Keratinocyte (primary cell): ENCODE results near the gene CNN2. TPM values are rescaled to one million over a fixed set of nuclear protein-coding genes. Genes with fewer than 3 reads are reported as not detected.

Experiments
- DNase-seq: peaks from one replicate; pipeline ENCODE4 v3.0.0-alpha.2; 2011; ENCODE audit warnings: low read depth, missing footprints, low spot score
- FAIRE-seq: peaks from 2 replicates; lab custom pipeline; 2011; peaks lifted over from hg19 to GRCh38; lab: Jason Lieb, UNC
- H2AFZ ChIP-seq: 2 replicates; pipeline ENCODE4 v1.6.0; 2012; ENCODE audit warnings: low read length, control low read depth, inconsistent platforms; ENCODE audit not compliant: control insufficient read depth
- H3K27ac ChIP-seq: 2 replicates; pipeline ENCODE4 v1.5.1; 2011; ENCODE audit warnings: low read length; ENCODE audit not compliant: control insufficient read depth, insufficient read depth
- H3K27me3 ChIP-seq: 3 replicates; pipeline ENCODE4 v1.6.0; 2011; ENCODE audit warnings: low read length; ENCODE audit not compliant: control insufficient read depth, insufficient read depth; ENCODE audit errors: extremely low read depth
- H3K36me3 ChIP-seq, 2 experiments: 2 replicates in 1 of 2; 3 replicates in 1 of 2; pipeline ENCODE4 v1.5.1; 2011; ENCODE audit warnings: low read length in 2 of 2, mild to moderate bottlenecking in 1 of 2; ENCODE audit not compliant: control insufficient read depth in 2 of 2, insufficient read depth in 2 of 2; ENCODE audit errors: extremely low read depth in 1 of 2
- H3K4me1 ChIP-seq: 3 replicates; pipeline ENCODE4 v1.5.1; 2011; ENCODE audit warnings: low read length; ENCODE audit not compliant: control insufficient read depth, insufficient read depth; ENCODE audit errors: extremely low read depth
- H3K4me2 ChIP-seq: 3 replicates; pipeline ENCODE4 v1.6.0; 2011; ENCODE audit warnings: low read depth, low read length; ENCODE audit not compliant: control insufficient read depth, insufficient read depth; ENCODE audit errors: extremely low read depth
- H3K4me3 ChIP-seq, 3 experiments: fragments of 200-600 bp in 1 of 3; sonication (generic) in 1 of 3; 2 replicates in 2 of 3; 3 replicates in 1 of 3; pipeline ENCODE4 v1.5.1; 2011 to 2016; ENCODE audit warnings: low read length in 3 of 3, mild to moderate bottlenecking in 3 of 3, control low read depth in 2 of 3, inconsistent platforms in 1 of 3, low read depth in 1 of 3, mixed read lengths in 1 of 3, mixed run types in 1 of 3, moderate library complexity in 1 of 3; ENCODE audit not compliant: control insufficient read depth in 2 of 3, insufficient read depth in 2 of 3; ENCODE audit errors: extremely low read depth in 1 of 3
- H3K79me2 ChIP-seq: 2 replicates; pipeline ENCODE4 v1.6.0; 2012; ENCODE audit warnings: low read length; ENCODE audit not compliant: control insufficient read depth, insufficient read depth
- H3K9ac ChIP-seq: 3 replicates; pipeline ENCODE4 v1.6.0; 2011; ENCODE audit warnings: low read length; ENCODE audit not compliant: control insufficient read depth, insufficient read depth; ENCODE audit errors: extremely low read depth
- H3K9me1 ChIP-seq: 3 replicates; pipeline ENCODE4 v1.6.0; 2011; ENCODE audit warnings: low read length; ENCODE audit not compliant: control insufficient read depth, insufficient read depth; ENCODE audit errors: extremely low read depth
- H3K9me3 ChIP-seq: 2 replicates; pipeline ENCODE4 v1.5.1; 2012; ENCODE audit warnings: low read depth, low read length; ENCODE audit not compliant: control insufficient read depth
- H4K20me1 ChIP-seq: 3 replicates; pipeline ENCODE4 v1.6.0; 2011; ENCODE audit warnings: low read length; ENCODE audit not compliant: control insufficient read depth, insufficient read depth; ENCODE audit errors: extremely low read depth
- CTCF ChIP-seq, 3 experiments: IDR thresholded peaks in 1 of 3; conservative IDR thresholded peaks in 1 of 3; optimal IDR thresholded peaks in 1 of 3; 2 replicates in 2 of 3; 3 replicates in 1 of 3; pipeline versions ENCODE3 to v1.5.1; 2011; ENCODE audit warnings: low read length in 3 of 3, mild to moderate bottlenecking in 3 of 3, moderate library complexity in 2 of 3, control low read depth in 1 of 3, inconsistent platforms in 1 of 3; ENCODE audit not compliant: insufficient read depth in 2 of 3; ENCODE audit errors: extremely low read depth in 1 of 3
- EZH2 ChIP-seq: IDR thresholded peaks from one replicate; pipeline ENCODE4 v1.6.1; 2012; ENCODE audit warnings: inconsistent platforms, mild to moderate bottlenecking, low read length, moderate library complexity
- dilution Hi-C: fragments of 300-500 bp; cut with MboI; formaldehyde crosslinking; loops from one replicate; pipeline ENCODE4 v1.7.0; 2020; ENCODE audit warnings: low sequenced_read_pairs; ENCODE audit not compliant: extremely low pct_ligation_motif_present
- polyA plus RNA-seq, 5 experiments: library from polyadenylated mRNA; depleted of rRNA in 3 of 5; stranded (reverse) in 3 of 5; stranded (forward) in 1 of 5; unstranded in 1 of 5; fragments of >200 nt; gene quantifications; 1 replicate in 1 of 5; 2 replicates in 3 of 5; 3 replicates in 1 of 5; pipeline versions ENCODE4 v1.2.1 to v1.2.3, GENCODE V29; 2011 to 2012; ENCODE audit warnings: missing spikeins in 2 of 5, low read depth in 1 of 5, low replicate concordance in 1 of 5

CNN2 gene
- polyA plus RNA-seq, 1 donor (not counting 4 experiments of a cell fraction or from before 2014, with no cell fraction given): 136 TPM

GRCh38 chr19:1076951-1077350 is 50.5 kb downstream of the CNN2 start:
- Histone ChIP-seq H3K9me3 (no peaks in the 10 kb centered on the region), H3K4me2 (peak overlapping the region; percentile 49), H3K9ac (peak overlapping the region; percentile 41), H3K27ac (no peak overlapping the region), H3K4me1 (peaks cover 13% of the 10 kb centered on the region), H4K20me1 (no peaks in the 10 kb centered on the region), H3K79me2 (no peaks in the 10 kb centered on the region), H3K4me3 (peak overlapping the region; percentile 4 to 61 (median 22)), H3K36me3 (no peaks in the 10 kb centered on the region), H2AFZ (no peak overlapping the region), H3K9me1 (no peaks in the 10 kb centered on the region), H3K27me3 (peaks cover 3% of the 10 kb centered on the region)
- TF ChIP-seq EZH2 (no peak), CTCF (optimal IDR thresholded peaks at IDR 0.05 in 1 of 3, IDR thresholded peaks at IDR 0.05 in 1 of 3, conservative IDR thresholded peaks at IDR 0.05 in 1 of 3; ENCODE audit: extremely low read depth in 1 of 3, insufficient read depth in 2 of 3, low read length in 3 of 3) (no peak)
- FAIRE-seq: no peak
- no peak for DNase-seq
- dilution Hi-C loops: no loop called here

GRCh38 chr19:1079566-1080111 is 53.2 kb downstream of the CNN2 start:
- no peak overlapping the region for H3K4me3 ChIP-seq
- H3K9me3 ChIP-seq: no peaks in the 10 kb centered on the region
- no peak overlapping the region for H3K9ac ChIP-seq
- H4K20me1 ChIP-seq: no peaks in the 10 kb centered on the region
- peaks cover 13% of the 10 kb centered on the region for H3K4me1 ChIP-seq
- no peaks in the 10 kb centered on the region for H3K79me2 ChIP-seq
- H3K36me3 ChIP-seq: no peaks in the 10 kb centered on the region
- H2AFZ ChIP-seq: no peak overlapping the region
- H3K27me3 ChIP-seq: no peaks in the 10 kb centered on the region
- FAIRE-seq (no peak), DNase-seq (no peak)
- TF ChIP-seq EZH2: no peak
- TF ChIP-seq CTCF (optimal IDR thresholded peaks at IDR 0.05 in 1 of 3, IDR thresholded peaks at IDR 0.05 in 1 of 3, conservative IDR thresholded peaks at IDR 0.05 in 1 of 3; ENCODE audit: extremely low read depth in 1 of 3, insufficient read depth in 2 of 3, low read length in 3 of 3): no peak
- no peak overlapping the region for H3K27ac ChIP-seq
- H3K9me1 ChIP-seq: no peaks in the 10 kb centered on the region
- dilution Hi-C loops: no loop called here
- H3K4me2 ChIP-seq: no peak overlapping the region
